HG02642 (cell line): Measurements from ENCODE around the gene SEC14L5.

ENCODE experiments used
- ATAC-seq: cut with Tn5 transposase; IDR thresholded peaks from one replicate; pipeline ENCODE4 v1.9.1; 2021; ENCODE audit warnings: mild to moderate bottlenecking; ENCODE audit not compliant: unreplicated experiment, poor library complexity

SEC14L5 gene

DNA sequence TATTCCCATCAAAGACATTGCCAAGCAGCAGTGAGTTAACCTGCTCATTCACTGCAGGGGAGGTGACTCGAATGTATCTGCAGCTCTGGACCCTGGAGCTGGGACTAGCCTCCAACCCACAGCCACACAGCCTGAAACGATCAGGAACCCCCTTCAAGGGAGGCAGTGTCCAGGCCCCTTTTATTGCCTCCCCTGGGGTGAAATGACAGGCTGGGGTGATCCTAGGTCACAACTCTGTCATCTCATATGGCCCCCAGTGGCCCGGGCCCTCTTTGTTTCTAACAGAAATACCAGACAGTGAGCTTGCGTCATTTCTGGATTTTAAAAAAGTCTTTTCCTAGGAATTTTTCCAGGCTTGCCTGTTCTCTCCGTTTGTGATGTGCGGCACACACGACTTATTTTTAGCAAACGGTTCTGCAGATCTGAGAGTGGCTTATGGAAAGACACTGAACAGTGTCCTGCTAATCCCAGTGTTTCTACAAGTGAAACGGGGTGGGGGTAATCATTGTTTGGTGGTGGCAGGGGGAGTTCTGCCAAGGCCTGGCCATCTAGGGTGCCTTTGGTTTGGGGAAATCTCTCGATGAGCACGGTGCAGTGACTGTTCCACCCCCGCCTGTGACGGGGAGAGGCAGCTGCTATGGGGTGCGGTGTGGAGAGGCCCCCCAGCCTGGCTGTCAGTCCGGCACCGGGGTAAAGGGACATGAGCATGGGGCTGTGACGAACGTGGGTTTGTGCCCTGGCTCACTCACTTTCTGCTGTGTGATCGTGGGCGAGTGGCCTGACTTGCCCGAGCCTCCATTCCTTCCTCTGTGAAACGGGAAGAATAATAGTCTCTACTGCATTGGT lies 48.4 kb downstream of the SEC14L5 start:
- no peak for ATAC-seq

DNA sequence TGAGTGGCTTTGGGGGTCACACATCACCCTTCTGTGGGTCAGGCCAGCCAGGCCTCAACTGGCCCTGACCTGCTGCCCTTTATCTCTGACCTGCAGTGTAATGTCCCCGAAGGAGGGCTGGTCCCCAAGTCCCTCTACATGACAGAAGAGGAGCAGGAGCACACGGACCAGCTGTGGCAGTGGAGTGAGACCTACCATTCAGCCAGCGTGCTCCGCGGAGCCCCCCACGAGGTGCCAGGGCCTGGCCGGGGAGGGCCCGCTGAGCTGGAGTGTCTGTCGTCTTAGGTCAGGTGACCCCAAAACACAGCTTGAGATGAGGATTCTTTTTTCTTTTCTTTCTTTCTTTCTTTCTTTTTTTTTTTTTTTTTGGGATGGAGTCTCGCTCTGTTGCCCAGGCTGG lies 49.1 kb downstream of the SEC14L5 start:
- no peak for ATAC-seq

DNA sequence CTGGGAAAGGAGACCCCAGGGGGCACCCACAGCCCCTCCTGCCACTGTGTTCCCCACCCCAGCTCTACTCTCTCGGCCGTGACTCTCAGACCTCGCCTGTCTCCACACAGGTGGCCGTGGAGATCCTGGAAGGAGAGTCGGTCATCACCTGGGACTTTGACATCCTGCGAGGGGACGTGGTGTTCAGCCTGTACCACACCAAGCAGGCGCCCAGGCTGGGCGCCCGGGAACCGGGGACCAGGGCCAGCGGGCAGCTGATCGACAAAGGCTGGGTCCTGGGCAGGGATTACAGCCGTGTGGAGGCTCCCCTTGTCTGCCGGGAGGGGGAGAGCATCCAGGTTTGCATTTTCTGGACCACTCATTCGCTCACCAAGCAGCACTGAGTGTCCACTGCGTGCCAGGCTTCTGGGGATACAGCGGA lies 50.2 kb downstream of the SEC14L5 start:
- no peak for ATAC-seq

DNA sequence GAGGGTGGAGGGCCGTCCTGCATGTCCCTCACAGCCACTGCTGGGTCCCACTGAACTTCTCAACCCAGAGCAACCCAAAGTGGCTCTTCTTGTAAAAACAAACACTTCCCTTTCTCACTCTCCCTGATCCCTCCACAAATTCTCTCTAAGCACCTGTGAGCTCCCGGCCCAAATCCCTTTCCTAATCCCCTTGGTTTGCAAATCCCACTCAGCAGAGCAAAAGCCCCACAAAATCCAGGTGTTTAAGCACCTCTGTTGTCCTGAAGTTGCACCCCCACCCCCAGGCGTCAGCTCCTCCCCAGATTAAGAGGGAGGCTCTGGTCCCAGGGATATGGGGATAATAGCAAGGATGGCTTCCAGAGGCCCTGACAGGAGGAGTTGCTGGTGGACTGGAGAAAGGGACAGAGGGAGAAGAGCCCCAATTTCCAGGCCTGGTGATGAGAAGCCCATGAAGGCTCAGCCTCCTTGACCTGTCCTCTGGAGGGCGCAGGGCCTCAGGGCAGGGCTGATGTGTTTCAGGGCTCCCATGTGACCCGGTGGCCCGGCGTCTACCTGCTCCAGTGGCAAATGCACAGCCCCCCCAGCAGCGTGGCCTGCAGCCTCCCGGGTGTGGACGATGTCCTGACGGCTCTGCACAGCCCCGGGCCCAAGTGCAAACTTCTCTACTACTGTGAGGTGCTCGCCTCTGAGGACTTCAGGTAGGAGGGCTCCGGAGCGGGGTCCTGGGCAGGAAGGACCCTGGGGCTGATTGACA lies 52.6 kb downstream of the SEC14L5 start:
- no peak for ATAC-seq

DNA sequence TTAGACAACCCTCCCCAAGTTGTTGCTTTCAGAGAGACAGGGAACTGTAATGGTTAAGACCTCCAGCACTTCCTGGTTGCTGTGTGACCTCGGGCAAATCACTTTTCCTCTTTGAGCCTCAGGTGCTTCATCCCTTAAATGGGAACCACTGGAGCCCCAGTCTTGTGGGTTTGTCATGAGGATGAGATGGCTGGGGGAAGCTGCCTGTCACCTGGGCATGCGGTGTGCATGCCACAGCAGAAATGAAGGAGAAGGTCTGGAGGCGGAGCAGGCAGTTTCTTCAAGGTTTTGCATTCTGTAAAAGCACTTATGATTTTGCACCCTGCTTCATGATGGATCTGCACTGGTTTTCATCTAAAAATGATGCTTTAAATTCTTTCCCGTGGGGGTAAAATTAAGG lies 53.5 kb downstream of the SEC14L5 start:
- no peak for ATAC-seq

DNA sequence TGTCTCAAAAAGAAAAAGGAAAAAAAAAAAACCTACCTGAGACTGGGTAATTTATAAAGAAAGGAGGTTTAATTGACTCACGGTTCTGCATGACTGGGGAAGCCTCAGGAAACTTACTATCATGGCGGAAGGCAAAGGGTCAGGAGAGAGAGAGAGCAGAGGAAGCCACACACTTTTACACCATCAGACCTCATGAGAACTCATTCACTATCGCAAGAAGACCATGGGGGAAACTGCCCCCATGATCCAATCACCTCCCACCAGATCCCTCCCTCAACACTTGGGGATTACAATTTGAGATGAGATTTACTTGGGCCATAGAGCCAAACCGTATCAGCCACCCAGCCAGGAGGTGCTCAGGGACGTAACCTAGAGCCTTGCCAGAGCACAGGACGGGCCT lies 54.8 kb downstream of the SEC14L5 start:
- ATAC-seq: no peak

DNA sequence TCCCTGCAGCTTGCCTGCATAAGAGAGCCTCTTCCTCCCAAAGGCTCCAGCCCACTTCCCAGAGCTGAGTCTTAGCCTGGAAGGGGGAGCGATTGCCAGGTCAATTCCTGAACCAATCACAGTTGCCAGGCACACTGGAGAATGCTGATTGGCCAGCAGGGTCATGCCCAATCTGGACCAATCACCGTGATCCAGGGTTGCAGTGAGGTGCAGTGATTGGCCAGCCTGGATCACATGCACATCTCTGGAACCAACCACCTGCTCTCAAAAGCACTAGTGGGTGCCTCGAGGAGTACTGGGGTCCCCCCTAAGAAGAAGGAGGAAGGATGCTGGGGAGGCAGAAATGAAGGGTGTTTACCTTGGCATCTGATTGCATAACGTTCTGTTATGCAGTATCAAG lies 57.2 kb downstream of the SEC14L5 start:
- ATAC-seq: no peak

DNA sequence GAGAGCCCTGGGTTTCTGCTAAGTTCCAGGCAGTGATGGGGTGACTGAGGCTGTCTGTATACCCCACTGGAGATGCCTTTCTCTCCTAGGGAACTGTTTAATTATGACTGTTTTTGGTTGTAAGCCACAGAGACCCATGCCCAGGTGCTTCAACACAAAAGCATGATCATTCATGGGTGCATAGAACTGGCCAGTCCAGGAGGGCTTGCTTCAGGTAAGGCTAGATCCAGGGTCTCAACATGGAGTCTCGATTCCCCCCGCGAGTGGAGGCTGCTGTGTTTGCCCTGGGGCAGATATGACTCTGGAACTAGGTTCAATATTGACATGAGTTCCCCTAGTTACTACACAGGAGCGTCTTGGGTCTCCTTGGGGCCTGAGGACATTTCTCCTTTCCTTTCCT lies 57.8 kb downstream of the SEC14L5 start:
- no peak for ATAC-seq

DNA sequence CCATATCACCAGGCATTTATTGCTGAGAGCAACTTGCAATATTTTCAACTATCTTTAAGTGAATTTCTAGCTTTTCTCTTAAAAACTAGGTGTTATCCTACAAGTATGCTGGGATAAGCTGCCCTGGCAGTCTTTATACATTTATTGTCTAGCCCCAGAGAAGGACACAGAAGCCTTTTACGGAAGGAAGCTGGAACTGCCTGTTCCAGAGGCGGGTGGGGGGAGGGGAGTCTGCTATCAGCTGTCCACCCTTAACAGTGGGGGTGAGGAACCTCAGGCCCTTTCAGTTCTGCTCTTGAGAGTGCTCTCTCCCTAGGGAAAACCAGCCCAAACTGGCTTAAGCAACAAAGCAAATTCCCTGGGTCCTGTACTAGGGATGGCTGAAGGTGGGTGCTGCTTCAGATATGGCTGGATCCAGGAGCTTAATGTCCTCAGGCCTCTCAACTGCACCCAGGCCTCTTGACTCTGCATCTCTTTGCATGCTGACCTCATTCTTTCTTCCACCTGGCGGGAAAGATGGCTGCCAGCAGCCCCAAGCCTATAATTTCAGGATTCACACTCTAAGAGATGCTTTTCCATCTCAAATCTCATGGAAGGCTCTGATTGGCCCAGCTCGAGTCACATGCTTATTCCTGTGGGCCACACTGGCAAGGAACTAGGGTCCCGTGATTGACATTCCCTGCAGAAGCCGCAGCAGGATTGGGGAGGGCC lies 59.0 kb downstream of the SEC14L5 start:
- ATAC-seq: no peak

DNA sequence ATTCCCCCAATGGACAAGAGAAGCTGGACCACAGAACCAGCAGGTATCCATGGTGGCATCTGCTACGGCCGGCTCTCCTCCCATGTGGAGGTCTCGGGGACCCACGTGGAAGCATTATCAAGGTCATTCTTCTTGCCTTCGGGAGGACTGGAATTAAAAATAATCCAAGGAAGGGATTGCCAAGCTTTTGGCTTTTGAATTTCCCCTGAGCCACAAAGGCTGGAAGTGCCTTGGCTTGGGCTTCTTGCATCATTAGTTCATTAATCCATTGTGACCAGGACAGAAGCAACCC lies 59.5 kb downstream of the SEC14L5 start:
- no peak for ATAC-seq

DNA sequence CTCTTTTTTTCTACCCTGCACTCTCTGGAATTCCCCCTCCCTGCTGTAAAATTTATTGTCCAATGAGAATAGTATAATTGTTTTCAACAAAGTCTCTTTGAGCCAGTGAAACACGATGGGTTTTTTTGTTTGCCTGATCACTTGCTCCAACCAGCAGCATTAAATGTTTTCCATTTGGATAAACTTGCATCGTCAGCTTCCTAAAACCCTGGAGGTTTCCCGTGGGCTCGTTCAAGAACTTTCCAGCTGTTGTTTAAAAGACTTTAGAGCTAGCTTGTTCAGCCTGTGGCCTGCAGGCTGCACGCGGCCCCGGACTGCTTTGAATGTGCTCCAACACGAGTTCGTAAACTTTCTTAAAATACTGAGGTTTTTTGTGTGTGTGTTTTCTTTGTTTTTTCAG lies 60.7 kb downstream of the SEC14L5 start:
- ATAC-seq: no peak

DNA sequence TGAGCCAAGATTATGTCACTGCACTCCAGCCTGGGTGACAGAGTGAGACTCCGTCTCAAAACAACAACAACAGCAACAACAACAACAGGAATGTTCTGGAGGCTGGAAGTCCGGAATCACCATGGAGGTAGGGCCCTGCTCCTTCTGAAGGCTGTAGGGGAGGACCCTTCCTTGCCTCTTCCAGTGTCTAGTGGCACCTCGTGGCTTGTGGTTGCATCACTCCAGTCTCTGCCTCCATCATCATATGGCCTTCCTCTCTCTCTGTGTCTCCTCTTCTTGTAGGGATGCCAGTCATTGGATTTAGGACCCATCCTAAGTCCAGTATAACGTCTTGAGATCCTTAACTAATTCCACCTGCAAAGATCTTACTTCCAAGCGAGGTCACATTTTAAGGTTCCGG lies 61.6 kb downstream of the SEC14L5 start:
- no peak for ATAC-seq

DNA sequence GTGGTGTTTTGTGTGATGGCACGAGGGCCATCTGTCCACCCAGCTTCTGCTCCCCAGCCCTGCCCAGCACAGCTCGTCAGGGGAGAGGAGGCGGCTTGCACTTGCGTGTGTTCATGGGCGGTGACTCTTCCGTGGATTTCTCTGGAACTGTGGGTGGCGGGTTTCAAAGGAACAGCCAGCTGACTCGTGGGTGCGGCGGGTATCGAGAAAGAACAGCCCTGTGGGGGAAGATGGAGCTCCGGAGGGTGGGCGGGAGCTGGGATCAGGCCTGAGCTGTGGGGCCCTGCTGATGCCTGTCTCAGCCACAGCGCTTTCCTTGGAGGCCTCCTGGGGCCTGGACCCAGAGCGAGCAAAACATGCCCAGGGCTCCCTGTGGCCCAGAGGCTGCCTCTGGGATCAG lies 62.4 kb downstream of the SEC14L5 start:
- ATAC-seq: no peak

DNA sequence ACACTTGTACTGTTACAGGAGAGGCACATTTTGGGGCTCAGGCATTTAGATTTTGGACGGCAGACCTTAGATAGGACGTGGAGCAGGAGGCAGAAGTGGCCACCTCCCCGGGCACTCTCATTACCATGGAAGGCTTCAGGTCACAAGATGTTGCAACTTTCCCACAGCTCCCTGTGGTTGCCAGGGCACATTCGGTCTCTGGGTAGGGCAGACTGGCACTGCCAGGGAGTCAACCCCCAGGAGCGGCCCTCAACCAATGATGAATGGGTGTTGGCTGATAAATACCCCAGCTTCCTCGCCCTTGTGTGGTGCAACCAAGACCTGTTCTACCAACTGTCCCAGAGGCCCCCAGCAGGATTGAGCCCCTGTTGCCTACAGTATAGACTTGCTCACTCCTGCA lies 64.4 kb downstream of the SEC14L5 start:
- no peak for ATAC-seq

DNA sequence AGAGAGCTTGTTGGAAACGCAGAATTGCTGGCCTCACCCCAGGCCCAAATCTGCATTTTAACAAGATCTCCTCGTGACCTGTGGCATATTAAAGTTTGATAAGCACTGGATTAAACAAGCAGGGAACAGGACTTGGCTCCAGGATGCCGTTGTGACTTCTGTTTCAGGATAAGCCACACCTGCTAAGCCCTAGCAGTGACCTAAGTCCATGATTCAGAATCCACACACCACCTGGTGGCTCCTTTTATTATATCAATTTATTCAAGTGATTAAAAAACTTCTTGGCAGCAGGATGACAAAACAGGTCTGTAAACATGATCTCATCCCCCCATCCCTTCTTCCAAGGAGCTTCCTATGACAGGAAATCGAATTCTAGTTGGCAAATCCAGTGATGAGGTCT lies 66.5 kb downstream of the SEC14L5 start:
- no peak for ATAC-seq

DNA sequence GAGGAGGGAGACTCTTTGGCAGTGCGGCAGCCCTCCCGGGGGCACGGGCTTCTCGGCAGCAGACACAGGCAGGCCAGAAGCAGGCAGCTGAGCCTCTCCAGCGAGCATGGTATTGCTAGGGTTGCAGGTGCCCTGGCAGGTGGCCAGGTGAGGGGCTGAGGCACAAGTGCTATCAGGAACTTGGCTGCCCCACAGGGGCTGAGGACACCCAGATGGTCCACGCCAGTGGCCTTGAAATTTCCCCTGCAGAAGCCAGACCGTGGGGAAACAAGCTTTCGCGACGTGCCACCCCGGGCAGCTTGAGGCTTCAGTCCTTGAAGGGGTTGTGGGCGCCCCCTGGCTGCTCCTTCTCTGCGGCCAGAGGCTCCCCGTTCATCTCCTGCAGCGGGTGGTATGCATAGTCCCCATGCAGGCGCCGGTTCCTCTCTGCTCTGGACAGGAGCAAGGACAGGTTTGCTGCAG lies 67.1 kb downstream of the SEC14L5 start:
- no peak for ATAC-seq

DNA sequence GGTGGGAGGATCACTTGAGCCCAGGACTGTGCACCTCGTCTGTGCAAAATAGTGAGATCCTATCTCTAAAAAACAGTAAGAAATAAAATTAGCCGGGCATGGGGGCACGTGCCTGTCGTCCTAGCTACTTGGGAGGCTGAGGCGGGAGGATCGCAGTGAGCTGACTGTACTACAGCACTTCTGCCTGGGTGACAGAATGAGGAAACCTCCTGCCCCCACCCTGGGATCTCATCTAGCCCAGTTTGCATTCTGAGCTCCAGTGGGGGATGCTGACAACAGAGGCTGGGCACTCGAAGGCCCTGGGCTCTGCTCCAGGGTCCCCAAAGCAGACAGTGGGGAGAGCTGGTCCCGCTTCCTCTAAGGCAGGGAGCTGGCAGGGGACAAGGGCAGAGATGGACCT lies 68.5 kb downstream of the SEC14L5 start:
- no peak for ATAC-seq

DNA sequence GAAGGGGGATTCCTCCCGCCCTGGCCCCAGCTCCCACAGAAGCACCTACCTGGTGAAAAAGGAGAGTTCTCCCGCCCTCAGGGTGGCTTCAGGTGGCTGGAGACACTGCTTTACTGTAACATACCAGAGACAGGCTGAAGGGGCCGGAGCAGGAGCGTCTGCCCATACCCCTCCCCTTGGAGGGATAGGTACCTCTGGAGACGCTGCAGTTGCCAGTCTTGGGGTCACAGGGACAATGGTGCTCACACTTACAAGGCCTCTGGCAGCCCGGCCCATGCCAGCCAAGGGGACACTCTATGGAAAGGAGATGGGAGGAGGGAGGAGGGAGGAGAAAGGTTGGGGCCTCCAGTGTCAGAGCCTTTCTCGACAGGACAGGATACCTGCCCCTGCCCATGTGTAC lies 69.0 kb downstream of the SEC14L5 start:
- ATAC-seq: no peak

DNA sequence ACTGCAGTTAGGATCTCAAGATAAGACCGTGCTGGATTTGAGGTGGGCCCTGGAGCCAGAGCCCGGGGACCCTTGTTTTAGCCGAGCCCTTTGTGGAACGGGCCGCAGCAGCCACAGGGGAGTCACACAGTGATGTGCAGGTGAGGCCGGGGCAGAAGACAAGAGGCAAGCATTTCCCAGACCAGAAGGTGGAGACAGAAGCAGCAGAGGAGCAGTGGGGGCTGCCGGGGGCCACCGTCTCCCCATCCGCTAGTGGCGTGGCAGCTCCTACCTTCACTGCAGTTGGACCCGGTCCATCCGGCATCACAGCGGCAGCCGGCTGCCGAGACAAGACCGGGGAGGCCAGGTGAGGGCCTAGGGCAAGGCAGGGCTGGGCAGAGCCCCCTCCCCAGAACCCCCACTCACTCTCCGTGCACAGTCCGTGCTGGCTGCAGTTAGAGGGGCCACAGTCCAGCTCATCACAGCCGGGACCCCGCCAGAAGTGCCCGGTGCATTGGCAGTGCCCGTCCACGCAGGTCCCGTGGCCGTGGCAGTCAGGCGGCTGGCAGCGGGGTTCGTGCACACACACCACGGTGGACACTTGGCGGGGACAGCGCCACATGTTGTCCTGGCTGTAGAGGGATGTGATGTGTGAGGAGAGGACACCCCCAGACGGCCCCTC lies 69.6 kb downstream of the SEC14L5 start:
- ATAC-seq: no peak

DNA sequence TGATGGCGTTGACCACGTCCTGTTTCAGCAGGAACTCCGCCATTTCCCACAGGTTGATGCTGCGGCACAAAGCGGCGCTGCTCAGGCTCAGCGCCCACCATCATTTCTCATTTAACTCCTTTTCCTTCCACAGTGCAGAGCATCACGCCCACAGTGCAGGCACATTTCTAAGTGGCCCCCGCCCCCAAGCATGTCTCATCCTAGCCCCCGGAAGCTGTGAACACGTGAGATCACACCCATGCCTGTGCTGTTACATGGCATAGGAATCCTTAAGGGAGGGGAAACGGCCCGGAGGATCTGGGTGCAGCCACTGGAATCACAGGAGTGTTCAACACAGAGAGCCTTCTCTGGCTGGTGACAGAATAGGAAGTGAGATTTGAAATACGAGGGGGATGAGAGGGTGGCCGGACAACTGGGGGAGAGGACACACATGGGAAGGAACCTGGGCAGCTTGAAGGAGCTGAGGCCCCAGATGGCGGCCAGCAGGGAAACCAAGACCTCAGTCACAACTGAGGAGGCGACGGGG lies 70.9 kb downstream of the SEC14L5 start:
- ATAC-seq: no peak
